Measurements from ENCODE around the gene RIPOR2. TPM values are rescaled to one million over a fixed set of nuclear protein-coding genes. Genes with fewer than 3 reads are reported as not detected.

The RIPOR2 gene
- polyA plus RNA-seq, 2 donors = 0.41 to 0.61 TPM

DNA sequence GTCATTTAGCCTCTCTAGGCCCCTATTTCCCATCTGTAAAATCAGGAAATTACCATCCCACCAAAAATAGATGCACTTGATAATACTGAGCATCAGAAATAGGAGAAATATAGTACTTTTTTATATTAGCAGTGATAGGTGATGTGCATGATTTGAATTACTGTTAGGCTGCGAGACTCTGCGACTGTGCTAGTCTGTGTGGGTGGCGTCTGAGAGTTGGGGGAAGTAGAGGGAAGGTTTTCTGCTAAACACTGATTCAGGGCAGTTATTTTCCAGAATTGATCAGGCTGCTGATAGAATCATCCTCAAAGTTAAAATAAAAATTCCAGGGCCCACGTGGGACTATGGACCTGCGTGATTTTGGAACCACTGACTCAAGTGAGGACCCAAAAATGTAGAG, 76.6 kb downstream of the RIPOR2 start:
- no peaks in the 10 kb centered on the region for H3K9me3 ChIP-seq (ENCODE audit: control insufficient read depth in 2 of 2, insufficient read depth in 1 of 2, low read depth in 1 of 2, low read length in 1 of 2)
- H3K4me3 ChIP-seq (ENCODE audit: low read depth in 1 of 2, low read length in 2 of 2) = no peak overlapping the region
- H3K27me3 ChIP-seq (ENCODE audit: control insufficient read depth in 1 of 2, insufficient read depth in 2 of 2, low read length in 2 of 2) = no peaks in the 10 kb centered on the region
- H3K4me1 ChIP-seq (ENCODE audit: control insufficient read depth in 2 of 2, insufficient read depth in 2 of 2, low read length in 1 of 2) = peaks cover 3 to 4% of the 10 kb centered on the region in 2 donors
- no peak overlapping the region for H3K27ac ChIP-seq (ENCODE audit: low read depth in 2 of 2, low read length in 1 of 2)
- 85 to 87% methylated on average over 5 of the region's 5 CpGs for WGBS, 2 donors
- peaks cover 0 to 2% of the 10 kb centered on the region in 2 donors for H3K36me3 ChIP-seq (ENCODE audit: control insufficient read depth in 2 of 2, insufficient read depth in 2 of 2, low read length in 1 of 2)

DNA sequence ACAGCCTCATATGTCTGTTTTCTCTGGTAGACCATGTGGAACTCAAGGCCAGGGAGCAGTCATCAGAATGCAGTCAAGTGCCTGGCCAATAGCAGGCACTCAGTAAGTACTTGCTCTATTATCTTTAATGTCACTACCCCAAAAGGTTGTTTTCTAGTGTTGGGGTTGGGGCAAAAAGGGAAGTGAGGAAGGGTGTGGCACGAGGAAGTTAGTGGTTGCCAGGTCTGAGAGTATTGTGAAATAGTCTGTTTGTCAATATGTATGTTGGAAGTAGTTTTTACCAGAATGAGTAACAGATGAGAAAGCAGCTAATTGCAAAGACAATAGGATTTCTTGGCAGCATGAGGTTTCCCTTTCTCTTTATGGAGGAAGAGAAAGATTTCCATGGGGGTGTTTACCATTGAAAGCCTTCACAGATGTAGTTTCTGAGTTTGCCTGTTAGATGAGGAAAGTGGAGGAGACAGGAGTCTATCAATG, 77.5 kb downstream of the RIPOR2 start:
- 25 to 29% methylated on average over 1 of the region's 1 CpG for WGBS, 2 donors
- Histone ChIP-seq H3K36me3 (ENCODE audit: control insufficient read depth in 2 of 2, insufficient read depth in 2 of 2, low read length in 1 of 2) (peaks cover 0 to 2% of the 10 kb centered on the region in 2 donors), H3K27ac (ENCODE audit: low read depth in 2 of 2, low read length in 1 of 2) (peak overlapping the region; percentile 35 to 47), H3K4me3 (ENCODE audit: low read depth in 1 of 2, low read length in 2 of 2) (no peak overlapping the region), H3K9me3 (ENCODE audit: control insufficient read depth in 2 of 2, insufficient read depth in 1 of 2, low read depth in 1 of 2, low read length in 1 of 2) (no peaks in the 10 kb centered on the region), H3K27me3 (ENCODE audit: control insufficient read depth in 1 of 2, insufficient read depth in 2 of 2, low read length in 2 of 2) (no peaks in the 10 kb centered on the region), H3K4me1 (ENCODE audit: control insufficient read depth in 2 of 2, insufficient read depth in 2 of 2, low read length in 1 of 2) (peaks cover 3 to 4% of the 10 kb centered on the region in 2 donors)

DNA sequence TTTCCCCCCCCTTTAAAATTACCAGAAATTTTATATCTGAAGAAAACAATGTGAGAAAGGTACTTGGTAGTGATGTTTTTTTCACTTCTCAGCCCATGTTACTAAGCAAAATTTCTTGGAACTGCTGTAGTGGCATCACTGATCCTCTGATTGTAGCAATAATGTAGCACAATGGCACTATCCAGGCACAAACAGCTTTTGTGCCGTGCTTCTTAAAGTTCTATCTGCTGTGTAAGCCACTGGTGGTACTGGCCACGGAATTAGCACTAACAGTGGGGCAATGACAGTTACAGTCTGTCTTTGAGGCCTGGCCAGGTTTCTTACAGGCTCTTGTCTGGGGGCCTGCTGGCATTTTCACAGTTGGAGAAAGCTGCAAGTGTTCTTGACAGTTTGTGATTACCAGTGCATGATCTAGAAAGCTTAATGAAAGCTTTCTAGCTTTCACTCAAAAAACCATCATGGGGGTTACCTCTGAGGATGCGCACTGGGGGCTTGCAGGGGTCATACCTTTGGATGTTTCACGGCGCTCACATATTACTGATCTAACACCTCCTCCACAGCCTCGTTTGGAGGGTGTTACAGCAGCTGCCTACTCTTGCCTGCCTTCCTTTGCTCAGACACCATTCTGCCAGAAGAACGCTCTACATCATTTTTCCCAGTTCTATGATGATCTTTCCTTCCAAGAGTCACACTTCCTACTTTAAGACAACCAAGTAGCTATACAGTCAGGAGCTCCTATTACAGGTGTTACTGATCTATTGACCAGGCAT, 78.7 kb downstream of the RIPOR2 start:
- Histone ChIP-seq H3K9me3 (ENCODE audit: control insufficient read depth in 2 of 2, insufficient read depth in 1 of 2, low read depth in 1 of 2, low read length in 1 of 2) (no peaks in the 10 kb centered on the region), H3K4me3 (ENCODE audit: low read depth in 1 of 2, low read length in 2 of 2) (no peak overlapping the region), H3K27ac (ENCODE audit: low read depth in 2 of 2, low read length in 1 of 2) (no peak overlapping the region), H3K36me3 (ENCODE audit: control insufficient read depth in 2 of 2, insufficient read depth in 2 of 2, low read length in 1 of 2) (no peaks in the 10 kb centered on the region), H3K27me3 (ENCODE audit: control insufficient read depth in 1 of 2, insufficient read depth in 2 of 2, low read length in 2 of 2) (no peaks in the 10 kb centered on the region), H3K4me1 (ENCODE audit: control insufficient read depth in 2 of 2, insufficient read depth in 2 of 2, low read length in 1 of 2) (peaks cover 3 to 4% of the 10 kb centered on the region in 2 donors)
- 80 to 89% methylated on average over 7 of the region's 7 CpGs for WGBS, 2 donors

DNA sequence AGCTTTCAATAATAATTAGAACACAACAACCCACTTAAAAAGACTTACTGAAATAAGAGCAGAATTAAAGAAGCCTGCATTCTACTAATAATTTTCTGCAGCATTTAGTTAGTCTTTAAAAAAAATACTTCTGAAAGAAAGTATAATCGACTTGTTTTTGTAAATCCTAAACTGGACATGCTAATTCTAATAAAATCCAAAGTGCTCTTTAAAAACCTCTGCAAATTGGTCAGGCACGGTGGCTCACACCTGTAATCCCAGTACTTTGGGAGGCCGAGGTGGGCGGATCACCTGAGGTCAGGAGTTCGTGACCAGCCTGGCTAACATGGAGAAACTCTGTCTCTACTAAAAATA, 79.5 kb downstream of the RIPOR2 start:
- Histone ChIP-seq H3K27ac (ENCODE audit: low read depth in 2 of 2, low read length in 1 of 2) (no peak overlapping the region), H3K4me1 (ENCODE audit: control insufficient read depth in 2 of 2, insufficient read depth in 2 of 2, low read length in 1 of 2) (peaks cover 3 to 4% of the 10 kb centered on the region in 2 donors), H3K27me3 (ENCODE audit: control insufficient read depth in 1 of 2, insufficient read depth in 2 of 2, low read length in 2 of 2) (no peaks in the 10 kb centered on the region), H3K4me3 (ENCODE audit: low read depth in 1 of 2, low read length in 2 of 2) (no peak overlapping the region), H3K9me3 (ENCODE audit: control insufficient read depth in 2 of 2, insufficient read depth in 1 of 2, low read depth in 1 of 2, low read length in 1 of 2) (no peaks in the 10 kb centered on the region), H3K36me3 (ENCODE audit: control insufficient read depth in 2 of 2, insufficient read depth in 2 of 2, low read length in 1 of 2) (no peaks in the 10 kb centered on the region)
- WGBS, 2 donors = 63 to 70% methylated on average over 5 of the region's 5 CpGs

DNA sequence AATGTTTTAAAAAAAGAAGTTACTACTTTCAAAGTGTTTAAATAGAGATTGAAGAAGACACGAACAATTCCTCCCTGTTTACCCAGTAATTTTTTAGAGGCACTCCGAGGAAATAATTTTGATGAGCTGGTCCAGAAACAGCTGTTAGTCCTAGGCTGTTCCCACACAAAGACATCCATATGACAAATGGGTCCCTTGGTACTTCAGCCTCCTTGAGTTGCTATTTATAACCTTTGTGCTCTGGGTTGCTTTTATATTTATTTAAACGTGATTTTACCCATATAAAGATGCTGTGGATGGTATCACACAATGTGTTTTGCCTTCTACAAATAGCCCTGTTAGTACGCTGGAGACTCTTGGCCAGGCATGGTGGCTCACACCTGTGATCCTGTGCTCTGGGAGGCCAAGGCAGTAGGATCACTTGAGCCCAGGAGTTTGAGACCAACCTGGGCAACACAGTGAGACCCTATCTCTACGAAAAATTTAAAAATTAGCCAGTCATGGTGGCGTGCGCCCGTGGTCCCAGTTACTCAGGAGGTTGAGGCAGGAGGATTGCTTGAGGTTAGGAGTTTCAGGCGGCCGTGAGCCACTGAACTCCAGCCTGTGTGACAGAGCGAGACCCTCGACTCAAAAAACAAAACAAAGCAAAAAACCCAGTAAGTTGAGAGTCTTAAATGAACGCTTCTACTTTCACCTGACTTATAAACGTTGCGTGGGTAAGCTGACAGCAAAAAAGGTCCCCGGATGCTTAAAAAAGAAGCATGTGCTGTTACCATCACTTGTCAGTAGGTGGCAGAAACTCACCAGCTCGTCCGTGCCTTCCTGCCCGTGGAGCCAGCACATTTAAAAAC, 80.1 kb downstream of the RIPOR2 start:
- no peak overlapping the region for H3K4me3 ChIP-seq (ENCODE audit: low read depth in 1 of 2, low read length in 2 of 2)
- no peaks in the 10 kb centered on the region for H3K9me3 ChIP-seq (ENCODE audit: control insufficient read depth in 2 of 2, insufficient read depth in 1 of 2, low read depth in 1 of 2, low read length in 1 of 2)
- no peak overlapping the region for H3K27ac ChIP-seq (ENCODE audit: low read depth in 2 of 2, low read length in 1 of 2)
- H3K36me3 ChIP-seq (ENCODE audit: control insufficient read depth in 2 of 2, insufficient read depth in 2 of 2, low read length in 1 of 2) = no peaks in the 10 kb centered on the region
- no peaks in the 10 kb centered on the region for H3K27me3 ChIP-seq (ENCODE audit: control insufficient read depth in 1 of 2, insufficient read depth in 2 of 2, low read length in 2 of 2)
- 34% methylated on average over 19 of the region's 19 CpGs for WGBS, 2 donors
- peaks cover 3 to 4% of the 10 kb centered on the region in 2 donors for H3K4me1 ChIP-seq (ENCODE audit: control insufficient read depth in 2 of 2, insufficient read depth in 2 of 2, low read length in 1 of 2)

DNA sequence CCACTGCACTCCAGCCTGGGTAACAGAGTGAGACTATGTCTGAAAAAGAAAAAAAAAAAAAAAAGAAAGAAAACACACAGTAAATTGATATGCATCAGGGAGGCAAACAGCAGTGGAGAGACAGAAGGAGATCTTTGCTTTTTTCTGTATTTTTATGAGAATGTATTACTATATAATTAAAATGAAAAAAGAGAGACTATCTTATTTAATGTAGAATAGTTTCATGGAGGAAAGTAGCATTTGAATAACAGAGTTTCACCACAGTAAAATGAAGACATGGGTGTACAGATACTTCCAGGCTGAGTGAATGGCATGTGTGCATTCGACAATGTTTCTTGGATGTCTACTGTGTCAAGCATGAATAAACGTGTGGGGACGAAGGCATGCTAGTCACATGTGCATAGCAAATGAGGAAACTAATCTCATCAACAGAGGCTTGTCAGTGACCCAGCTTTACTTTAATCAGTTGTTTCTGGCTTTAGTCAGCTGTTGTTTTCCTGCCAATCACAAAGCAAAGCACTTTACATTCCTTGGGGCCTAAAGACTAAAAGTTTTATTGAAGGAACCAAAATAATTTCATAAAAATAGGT, 81.6 kb downstream of the RIPOR2 start:
- Histone ChIP-seq H3K4me3 (ENCODE audit: low read depth in 1 of 2, low read length in 2 of 2) (no peak overlapping the region), H3K27me3 (ENCODE audit: control insufficient read depth in 1 of 2, insufficient read depth in 2 of 2, low read length in 2 of 2) (no peaks in the 10 kb centered on the region), H3K9me3 (ENCODE audit: control insufficient read depth in 2 of 2, insufficient read depth in 1 of 2, low read depth in 1 of 2, low read length in 1 of 2) (no peaks in the 10 kb centered on the region), H3K4me1 (ENCODE audit: control insufficient read depth in 2 of 2, insufficient read depth in 2 of 2, low read length in 1 of 2) (peaks cover 3 to 4% of the 10 kb centered on the region in 2 donors), H3K27ac (ENCODE audit: low read depth in 2 of 2, low read length in 1 of 2) (no peak overlapping the region), H3K36me3 (ENCODE audit: control insufficient read depth in 2 of 2, insufficient read depth in 2 of 2, low read length in 1 of 2) (no peaks in the 10 kb centered on the region)
- WGBS, 2 donors = 38 to 48% methylated on average over 3 of the region's 3 CpGs

DNA sequence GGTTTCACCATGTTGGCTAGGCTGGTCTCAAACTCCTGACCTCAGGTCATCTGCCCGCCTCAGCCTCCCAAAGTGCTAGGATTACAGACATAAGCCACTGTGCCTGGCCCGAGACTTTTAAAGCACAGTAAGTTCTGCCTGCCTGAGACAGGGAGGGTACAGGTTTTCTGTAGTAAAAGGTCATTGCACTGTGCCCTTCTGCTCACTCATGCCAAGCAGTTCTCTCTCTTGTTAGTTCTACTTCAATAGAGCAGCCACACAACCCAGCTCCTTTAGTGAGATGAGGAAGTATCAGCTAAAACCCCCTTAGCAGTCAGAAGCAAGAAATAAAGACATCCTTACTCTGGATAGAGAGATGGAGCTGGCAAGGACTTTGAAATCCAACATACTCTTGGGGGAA, 84.7 kb downstream of the RIPOR2 start:
- Histone ChIP-seq H3K4me1 (ENCODE audit: control insufficient read depth in 2 of 2, insufficient read depth in 2 of 2, low read length in 1 of 2) (no peaks in the 10 kb centered on the region), H3K27ac (ENCODE audit: low read depth in 2 of 2, low read length in 1 of 2) (no peak overlapping the region), H3K36me3 (ENCODE audit: control insufficient read depth in 2 of 2, insufficient read depth in 2 of 2, low read length in 1 of 2) (no peaks in the 10 kb centered on the region), H3K4me3 (ENCODE audit: low read depth in 1 of 2, low read length in 2 of 2) (no peak overlapping the region), H3K27me3 (ENCODE audit: control insufficient read depth in 1 of 2, insufficient read depth in 2 of 2, low read length in 2 of 2) (no peaks in the 10 kb centered on the region), H3K9me3 (ENCODE audit: control insufficient read depth in 2 of 2, insufficient read depth in 1 of 2, low read depth in 1 of 2, low read length in 1 of 2) (no peaks in the 10 kb centered on the region)
- whole genome bisulfite sequencing, 2 donors = 97% methylated on average over 2 of the region's 2 CpGs

DNA sequence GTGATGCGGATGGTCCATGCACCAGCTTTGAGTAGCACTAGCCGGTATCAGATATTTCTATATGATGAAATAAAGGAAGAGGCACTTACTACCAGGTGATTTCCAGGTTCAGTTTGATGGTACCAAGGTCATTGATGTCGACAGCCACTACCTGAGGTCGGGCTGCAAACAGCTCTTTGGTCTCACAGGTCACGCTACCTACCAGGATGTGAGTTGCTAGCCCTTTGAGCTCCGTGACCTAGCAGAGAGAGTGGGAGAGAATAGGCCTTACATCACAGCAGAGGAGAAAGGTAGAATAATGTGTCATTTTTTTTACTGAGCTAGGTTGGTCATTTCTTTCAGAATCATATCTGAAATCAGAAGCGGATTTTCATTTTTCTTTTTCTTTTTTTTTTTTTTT, 86.0 kb downstream of the RIPOR2 start:
- 89 to 95% methylated on average over 7 of the region's 7 CpGs for WGBS, 2 donors
- Histone ChIP-seq H3K27me3 (ENCODE audit: control insufficient read depth in 1 of 2, insufficient read depth in 2 of 2, low read length in 2 of 2) (no peaks in the 10 kb centered on the region), H3K9me3 (ENCODE audit: control insufficient read depth in 2 of 2, insufficient read depth in 1 of 2, low read depth in 1 of 2, low read length in 1 of 2) (no peaks in the 10 kb centered on the region), H3K27ac (ENCODE audit: low read depth in 2 of 2, low read length in 1 of 2) (no peak overlapping the region), H3K4me3 (ENCODE audit: low read depth in 1 of 2, low read length in 2 of 2) (no peak overlapping the region), H3K36me3 (ENCODE audit: control insufficient read depth in 2 of 2, insufficient read depth in 2 of 2, low read length in 1 of 2) (no peaks in the 10 kb centered on the region), H3K4me1 (ENCODE audit: control insufficient read depth in 2 of 2, insufficient read depth in 2 of 2, low read length in 1 of 2) (no peaks in the 10 kb centered on the region)

DNA sequence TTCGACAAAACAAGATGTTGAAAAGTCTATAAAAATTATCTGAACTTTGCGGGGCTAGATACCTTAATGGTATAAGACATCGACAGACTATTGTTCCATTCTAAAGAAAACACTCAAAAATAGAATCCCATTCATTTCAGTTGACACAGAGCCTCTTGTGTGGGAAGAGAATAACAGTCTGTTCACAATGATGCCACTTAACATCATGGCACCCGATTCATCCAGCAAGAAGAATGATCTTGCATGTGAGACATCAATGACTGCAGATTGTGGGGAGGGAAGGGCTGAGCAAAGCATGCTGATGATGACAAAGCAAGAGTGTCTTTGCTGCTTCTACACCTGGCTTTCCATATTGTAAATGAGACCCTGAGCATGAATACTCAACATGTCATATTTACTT, 87.3 kb downstream of the RIPOR2 start:
- Histone ChIP-seq H3K4me1 (ENCODE audit: control insufficient read depth in 2 of 2, insufficient read depth in 2 of 2, low read length in 1 of 2) (no peaks in the 10 kb centered on the region), H3K9me3 (ENCODE audit: control insufficient read depth in 2 of 2, insufficient read depth in 1 of 2, low read depth in 1 of 2, low read length in 1 of 2) (no peaks in the 10 kb centered on the region), H3K4me3 (ENCODE audit: low read depth in 1 of 2, low read length in 2 of 2) (no peak overlapping the region), H3K36me3 (ENCODE audit: control insufficient read depth in 2 of 2, insufficient read depth in 2 of 2, low read length in 1 of 2) (no peaks in the 10 kb centered on the region), H3K27me3 (ENCODE audit: control insufficient read depth in 1 of 2, insufficient read depth in 2 of 2, low read length in 2 of 2) (no peaks in the 10 kb centered on the region), H3K27ac (ENCODE audit: low read depth in 2 of 2, low read length in 1 of 2) (no peak overlapping the region)
- 91 to 92% methylated on average over 4 of the region's 4 CpGs for WGBS, 2 donors
